GM21576 (cell line): Measurements from ENCODE around the gene TMEM128.
A peak's percentile ranks its signal among the peaks of the same experiment; 100 is the strongest.
"Not testable (repeated sequence)": the region's sequence is repeated elsewhere in the genome, so short reads cannot be mapped to it uniquely, and the experiment has no call there.

ENCODE experiments used
- ATAC-seq: cut with Tn5 transposase; IDR thresholded peaks from one replicate; pipeline ENCODE4 v1.9.1; 2021; ENCODE audit warnings: mild to moderate bottlenecking, moderate library complexity; ENCODE audit not compliant: unreplicated experiment

The TMEM128 gene

GRCh38 chr4:4248029-4248884, at the start of gene TMEM128:
TMEM128 (minus strand) TSS chr4:4248223; CDS start chr4:4248202, 21 bp downstream.
- ATAC-seq = peak; percentile 95

- ATAC-seq = no peak
Measured at GRCh38 chr4:4296283-4296846, 48.3 kb upstream of the TMEM128 start.

GRCh38 chr4:4293279-4293678, 45.3 kb upstream of the TMEM128 start:
- no peak for ATAC-seq

- ATAC-seq = peak; percentile 84
Measured at GRCh38 chr4:4289941-4290850, 42.2 kb upstream of the TMEM128 start, which contains the start of the genes LYAR and ZBTB49. LYAR (minus strand) TSS chr4:4290154; CDS start chr4:4283742, 6,412 bp downstream. ZBTB49 (plus strand) TSS chr4:4290251; CDS start chr4:4299946, 9,695 bp downstream.

GRCh38 chr4:4289597-4289940, 41.5 kb upstream of the TMEM128 start:
- peak; percentile 7 for ATAC-seq

- ATAC-seq = no peak
Measured at GRCh38 chr4:4289055-4289454, 41.0 kb upstream of the TMEM128 start.

- ATAC-seq = no peak
Measured at GRCh38 chr4:4288098-4288497, 40.1 kb upstream of the TMEM128 start.

- no peak for ATAC-seq
Measured at GRCh38 chr4:4284827-4285618, 37.0 kb upstream of the TMEM128 start.

- ATAC-seq = no peak
Measured at GRCh38 chr4:4281787-4282186, 33.8 kb upstream of the TMEM128 start.

GRCh38 chr4:4277531-4277930, 29.5 kb upstream of the TMEM128 start:
- ATAC-seq = no peak

GRCh38 chr4:4274226-4274625, 26.2 kb upstream of the TMEM128 start:
- no peak for ATAC-seq

- ATAC-seq = no peak
Measured at GRCh38 chr4:4271912-4272311, 23.9 kb upstream of the TMEM128 start.

- no peak for ATAC-seq
Measured at GRCh38 chr4:4270529-4270928, 22.5 kb upstream of the TMEM128 start.

- no peak for ATAC-seq
Measured at GRCh38 chr4:4269856-4270255, 21.8 kb upstream of the TMEM128 start.

- no peak for ATAC-seq
Measured at GRCh38 chr4:4269331-4269731, 21.3 kb upstream of the TMEM128 start.

GRCh38 chr4:4268776-4269175, 20.8 kb upstream of the TMEM128 start:
- ATAC-seq = no peak

- no peak for ATAC-seq
Measured at GRCh38 chr4:4267981-4268380, 20.0 kb upstream of the TMEM128 start.

GRCh38 chr4:4260185-4260751, 12.2 kb upstream of the TMEM128 start:
- peak; percentile 67 for ATAC-seq

GRCh38 chr4:4259484-4260100, 11.6 kb upstream of the TMEM128 start:
- no peak for ATAC-seq

GRCh38 chr4:4257705-4258104, 9.7 kb upstream of the TMEM128 start:
- not testable (repeated sequence) for ATAC-seq
